ENCODE results near the gene UPK1A.
A peak's percentile ranks its signal among the peaks of the same experiment; 100 is the strongest.
"Not testable (repeated sequence)": the region's sequence is repeated elsewhere in the genome, so short reads cannot be mapped to it uniquely, and the experiment has no call there.

Gene UPK1A

DNA sequence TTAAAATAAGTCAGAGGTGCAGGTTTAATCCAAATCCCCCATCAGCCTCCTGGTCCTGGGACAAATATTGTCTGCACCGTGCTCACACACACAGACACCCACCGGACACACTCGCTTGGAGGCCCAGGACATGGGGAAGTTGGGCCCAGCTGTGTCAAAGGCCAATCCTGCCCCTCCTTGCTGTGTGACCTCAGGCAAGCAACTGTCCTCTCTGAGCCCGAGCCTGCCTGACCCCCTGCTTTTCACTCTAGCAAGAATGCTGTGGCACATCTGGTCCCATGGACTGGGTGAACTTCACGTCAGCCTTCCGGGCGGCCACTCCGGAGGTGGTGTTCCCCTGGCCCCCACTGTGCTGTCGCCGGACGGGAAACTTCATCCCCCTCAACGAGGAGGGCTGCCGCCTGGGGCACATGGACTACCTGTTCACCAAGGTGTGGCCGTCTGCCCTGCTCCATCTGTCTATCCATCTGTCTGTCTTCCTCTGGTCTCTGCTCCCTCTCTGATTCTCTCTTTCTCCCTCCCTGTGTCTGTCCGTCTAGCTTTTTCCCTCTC, 9.3 kb downstream of the UPK1A start:
- H3K4me3 ChIP-seq (ENCODE audit: low read depth, low read length) = no peak overlapping the region
- no peak for DNase-seq
- H3K9me3 ChIP-seq (ENCODE audit: severe bottlenecking) = no peaks in the 10 kb centered on the region
- H3K27me3 ChIP-seq (ENCODE audit: insufficient read depth, low read depth, severe bottlenecking) = no peaks in the 10 kb centered on the region
- no peaks in the 10 kb centered on the region for H3K36me3 ChIP-seq
- no peak overlapping the region for H3K27ac ChIP-seq
- TF ChIP-seq, protein P1, sequence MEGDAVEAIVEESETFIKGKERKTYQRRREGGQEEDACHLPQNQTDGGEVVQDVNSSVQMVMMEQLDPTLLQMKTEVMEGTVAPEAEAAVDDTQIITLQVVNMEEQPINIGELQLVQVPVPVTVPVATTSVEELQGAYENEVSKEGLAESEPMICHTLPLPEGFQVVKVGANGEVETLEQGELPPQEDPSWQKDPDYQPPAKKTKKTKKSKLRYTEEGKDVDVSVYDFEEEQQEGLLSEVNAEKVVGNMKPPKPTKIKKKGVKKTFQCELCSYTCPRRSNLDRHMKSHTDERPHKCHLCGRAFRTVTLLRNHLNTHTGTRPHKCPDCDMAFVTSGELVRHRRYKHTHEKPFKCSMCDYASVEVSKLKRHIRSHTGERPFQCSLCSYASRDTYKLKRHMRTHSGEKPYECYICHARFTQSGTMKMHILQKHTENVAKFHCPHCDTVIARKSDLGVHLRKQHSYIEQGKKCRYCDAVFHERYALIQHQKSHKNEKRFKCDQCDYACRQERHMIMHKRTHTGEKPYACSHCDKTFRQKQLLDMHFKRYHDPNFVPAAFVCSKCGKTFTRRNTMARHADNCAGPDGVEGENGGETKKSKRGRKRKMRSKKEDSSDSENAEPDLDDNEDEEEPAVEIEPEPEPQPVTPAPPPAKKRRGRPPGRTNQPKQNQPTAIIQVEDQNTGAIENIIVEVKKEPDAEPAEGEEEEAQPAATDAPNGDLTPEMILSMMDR (IDR thresholded peaks at IDR 0.05; ENCODE audit: low read depth, low read length) = no peak

DNA sequence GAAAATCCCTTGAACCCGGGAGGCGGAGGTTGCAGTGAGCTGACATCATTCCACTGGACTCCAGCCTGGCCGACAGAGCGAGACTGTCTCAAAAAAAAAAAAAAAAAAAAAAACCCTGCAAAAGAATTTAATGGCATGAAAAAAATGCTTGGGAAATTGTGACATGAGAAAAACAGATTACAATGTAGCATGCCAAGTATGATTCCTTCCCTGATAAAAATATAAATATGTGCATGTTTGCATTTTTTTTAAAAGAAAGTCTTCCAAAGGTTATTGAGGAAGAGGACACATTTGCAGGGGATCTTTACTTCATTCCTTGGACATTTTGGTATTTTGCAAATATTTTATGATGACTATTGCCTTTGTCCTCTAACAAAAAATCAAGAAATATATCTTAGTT, 23.5 kb downstream of the UPK1A start:
- TF ChIP-seq, protein P1 (IDR thresholded peaks at IDR 0.05; ENCODE audit: low read depth, low read length) = no peak
- Histone ChIP-seq H3K4me3 (ENCODE audit: low read depth, low read length) (no peak overlapping the region), H3K27me3 (ENCODE audit: insufficient read depth, low read depth, severe bottlenecking) (no peaks in the 10 kb centered on the region), H3K27ac (no peak overlapping the region), H3K36me3 (no peaks in the 10 kb centered on the region), H3K9me3 (ENCODE audit: severe bottlenecking) (no peaks in the 10 kb centered on the region)
- DNase-seq = no peak

DNA sequence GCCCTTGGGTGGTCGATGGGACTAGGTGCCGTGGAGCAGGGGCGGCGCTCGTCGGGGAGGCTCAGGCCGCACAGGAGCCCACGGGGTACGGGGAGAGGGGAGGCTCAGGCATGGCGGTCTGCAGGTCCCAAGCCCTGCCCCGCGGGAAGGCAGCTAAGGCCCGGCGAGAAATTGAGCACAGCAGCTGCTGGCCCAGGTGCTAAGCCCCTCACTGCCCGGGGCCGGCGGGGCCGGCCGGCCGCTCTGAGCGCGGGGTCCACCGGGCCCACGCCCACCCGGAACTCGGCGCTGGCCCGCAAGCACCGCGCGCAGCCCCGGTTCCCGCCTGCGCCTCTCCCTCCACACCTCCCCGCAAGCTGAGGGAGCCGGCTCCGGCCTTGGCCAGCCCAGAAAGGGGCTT, 24.8 kb downstream of the UPK1A start:
- H3K27me3 ChIP-seq (ENCODE audit: insufficient read depth, low read depth, severe bottlenecking); H3K9me3 ChIP-seq (ENCODE audit: severe bottlenecking); H3K4me3 ChIP-seq (ENCODE audit: low read depth, low read length); H3K36me3 ChIP-seq; H3K27ac ChIP-seq; DNase-seq: not testable (repeated sequence)

DNA sequence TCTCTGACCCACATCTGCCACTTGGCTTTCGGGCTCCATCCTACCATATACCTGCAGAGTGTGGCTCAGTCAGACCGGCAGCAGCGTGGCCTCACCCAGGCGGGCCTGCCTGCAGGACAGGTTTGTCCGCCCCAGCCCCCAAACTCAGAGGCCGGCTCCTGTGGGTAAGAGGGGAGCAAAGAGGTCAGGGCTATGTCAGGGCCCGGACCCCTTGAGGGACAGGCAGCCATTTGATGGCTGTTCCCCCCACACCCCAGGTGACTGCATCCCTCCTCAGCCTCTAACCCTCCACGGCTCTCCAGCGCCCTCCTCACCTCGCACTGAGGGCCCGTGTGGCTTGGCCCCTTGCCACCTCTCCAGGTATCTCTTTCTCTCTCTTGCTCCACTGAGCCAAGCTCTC, 25.7 kb downstream of the UPK1A start:
- Histone ChIP-seq H3K9me3 (ENCODE audit: severe bottlenecking) (peaks cover 2% of the 10 kb centered on the region), H3K27me3 (ENCODE audit: insufficient read depth, low read depth, severe bottlenecking) (no peaks in the 10 kb centered on the region), H3K36me3 (no peaks in the 10 kb centered on the region), H3K4me3 (ENCODE audit: low read depth, low read length) (no peak overlapping the region), H3K27ac (no peak overlapping the region)
- DNase-seq = no peak
- TF ChIP-seq, protein P1 (IDR thresholded peaks at IDR 0.05; ENCODE audit: low read depth, low read length) = no peak

DNA sequence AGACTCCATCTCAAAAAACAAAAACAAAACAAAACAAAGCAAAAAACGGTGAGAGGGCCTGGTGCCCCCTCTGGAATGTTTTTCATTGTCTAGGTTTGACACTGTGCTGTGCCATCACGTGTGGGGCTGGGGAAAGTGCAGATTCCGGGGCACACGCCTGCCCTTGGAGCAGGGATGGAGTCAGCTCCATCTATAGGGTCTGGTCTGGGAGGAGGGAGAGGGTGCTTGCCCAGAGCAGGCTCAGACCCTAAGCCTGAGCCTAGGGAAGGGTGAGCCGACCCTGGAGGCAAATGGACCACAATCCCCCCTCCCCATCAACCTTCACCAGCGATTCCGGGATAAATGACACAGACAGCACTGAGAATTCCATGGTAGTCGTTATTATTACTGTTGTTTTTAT, 27.1 kb downstream of the UPK1A start:
- DNase-seq = no peak
- Histone ChIP-seq H3K36me3 (no peaks in the 10 kb centered on the region), H3K27me3 (ENCODE audit: insufficient read depth, low read depth, severe bottlenecking) (no peaks in the 10 kb centered on the region), H3K9me3 (ENCODE audit: severe bottlenecking) (peaks cover 2% of the 10 kb centered on the region), H3K27ac (no peak overlapping the region; the same call in 1 of the 2 replicates), H3K4me3 (ENCODE audit: low read depth, low read length) (no peak overlapping the region)
- TF ChIP-seq, protein P1 (IDR thresholded peaks at IDR 0.05; ENCODE audit: low read depth, low read length) = no peak

DNA sequence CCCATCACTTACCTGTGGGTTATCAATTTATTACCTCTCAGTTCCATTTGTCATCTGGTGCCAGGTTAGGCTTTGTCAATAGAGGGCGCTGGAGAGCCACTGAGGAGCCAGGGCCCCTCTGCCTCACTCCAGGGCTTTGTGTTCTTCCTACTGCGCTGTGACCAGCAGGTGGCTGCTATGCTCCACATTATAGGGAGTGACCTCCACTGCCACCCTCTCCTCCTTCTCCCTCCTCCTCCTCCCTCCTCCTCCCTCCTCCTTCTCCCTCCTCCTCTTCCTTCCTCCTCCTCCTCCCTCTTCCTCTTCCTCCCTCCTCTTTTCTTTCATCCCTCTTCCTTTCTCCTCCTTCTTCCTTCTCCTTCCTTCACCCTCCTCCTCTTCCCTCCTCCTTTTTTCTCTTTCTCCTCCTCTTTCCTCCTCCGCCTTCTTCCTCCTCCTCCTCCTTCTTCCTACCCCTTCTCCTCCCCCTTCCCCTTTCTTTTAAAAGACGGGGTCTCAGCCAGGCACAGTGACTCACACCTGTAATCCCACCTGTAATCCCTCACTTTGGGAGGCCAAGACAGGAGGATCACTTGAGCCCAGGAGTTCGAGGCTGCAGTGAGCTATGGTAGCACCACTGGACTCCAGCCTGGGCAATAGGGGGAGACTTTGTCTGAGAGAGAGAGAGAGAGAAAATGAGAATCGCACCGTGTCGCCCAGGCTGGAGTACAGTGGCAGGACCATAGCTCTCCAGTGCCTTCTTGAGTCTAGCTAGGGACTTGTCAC, 27.7 kb downstream of the UPK1A start:
- H3K27me3 ChIP-seq (ENCODE audit: insufficient read depth, low read depth, severe bottlenecking) = no peaks in the 10 kb centered on the region
- DNase-seq = peak; percentile 92
- H3K4me3 ChIP-seq (ENCODE audit: low read depth, low read length) = no peak overlapping the region
- no peaks in the 10 kb centered on the region for H3K36me3 ChIP-seq
- TF ChIP-seq, protein P1 (IDR thresholded peaks at IDR 0.05; ENCODE audit: low read depth, low read length) = peak; percentile 98
- no peak overlapping the region; the same call in 1 of the 2 replicates for H3K27ac ChIP-seq
- peaks cover 2% of the 10 kb centered on the region for H3K9me3 ChIP-seq (ENCODE audit: severe bottlenecking)

All from WERI-Rb-1 (cell line).